ENCODE measurements around the gene GCGR.

GCGR gene

GRCh38 chr17:81802856-81803643 is 900 bp upstream of the GCGR start:
- in situ Hi-C loops (cut with HindIII; ENCODE audit: low sequenced_read_pairs) = no loop called here
- DNase-seq (ENCODE audit: low read depth) = no peak
- no peak overlapping the region for H3K4me3 ChIP-seq (ENCODE audit: low read depth, low read length)
- no peak for TF ChIP-seq CTCF (IDR thresholded peaks at IDR 0.05; ENCODE audit: low read depth, low read length, missing control alignments)

GRCh38 chr17:81804559-81805399 is 829 bp downstream of the GCGR start:
- DNase-seq (ENCODE audit: low read depth) = no peak
- no peak overlapping the region for H3K4me3 ChIP-seq (ENCODE audit: low read depth, low read length)
- TF ChIP-seq CTCF (IDR thresholded peaks at IDR 0.05; ENCODE audit: low read depth, low read length, missing control alignments) = no peak
- in situ Hi-C loops (cut with HindIII; ENCODE audit: low sequenced_read_pairs) = no loop called here

GRCh38 chr17:81805707-81806460 is 1.9 kb downstream of the GCGR start:
- TF ChIP-seq CTCF (IDR thresholded peaks at IDR 0.05; ENCODE audit: low read depth, low read length, missing control alignments) = no peak
- in situ Hi-C loops (cut with HindIII; ENCODE audit: low sequenced_read_pairs) = no loop called here
- no peak overlapping the region for H3K4me3 ChIP-seq (ENCODE audit: low read depth, low read length)
- DNase-seq (ENCODE audit: low read depth) = no peak

- TF ChIP-seq CTCF (IDR thresholded peaks at IDR 0.05; ENCODE audit: low read depth, low read length, missing control alignments) = no peak
- in situ Hi-C loops (cut with HindIII; ENCODE audit: low sequenced_read_pairs) = no loop called here
- no peak overlapping the region for H3K4me3 ChIP-seq (ENCODE audit: low read depth, low read length)
Measured at GRCh38 chr17:81806461-81807209, 2.7 kb downstream of the GCGR start.

GRCh38 chr17:81807210-81807719 is 3.3 kb downstream of the GCGR start:
- in situ Hi-C loops (cut with HindIII; ENCODE audit: low sequenced_read_pairs) = no loop called here
- no peak for DNase-seq (ENCODE audit: low read depth)
- TF ChIP-seq CTCF (IDR thresholded peaks at IDR 0.05; ENCODE audit: low read depth, low read length, missing control alignments) = no peak
- H3K4me3 ChIP-seq (ENCODE audit: low read depth, low read length) = no peak overlapping the region

More at GRCh38 chr17:81806461-81807209, 2.7 kb downstream of the GCGR start:
- DNase-seq (ENCODE audit: low read depth) = no peak
